T-helper 2 cell (primary cell): ENCODE data around the gene HNRNPL.
"Not testable (repeated sequence)": the region's sequence is repeated elsewhere in the genome, so short reads cannot be mapped to it uniquely, and the experiment has no call there.

Experiments
- DNase-seq, 5 experiments: peaks; one replicate each; pipeline versions ENCODE4 v3.0.0 to v3.0.0-alpha.2; 2012 to 2022

The HNRNPL gene

DNA sequence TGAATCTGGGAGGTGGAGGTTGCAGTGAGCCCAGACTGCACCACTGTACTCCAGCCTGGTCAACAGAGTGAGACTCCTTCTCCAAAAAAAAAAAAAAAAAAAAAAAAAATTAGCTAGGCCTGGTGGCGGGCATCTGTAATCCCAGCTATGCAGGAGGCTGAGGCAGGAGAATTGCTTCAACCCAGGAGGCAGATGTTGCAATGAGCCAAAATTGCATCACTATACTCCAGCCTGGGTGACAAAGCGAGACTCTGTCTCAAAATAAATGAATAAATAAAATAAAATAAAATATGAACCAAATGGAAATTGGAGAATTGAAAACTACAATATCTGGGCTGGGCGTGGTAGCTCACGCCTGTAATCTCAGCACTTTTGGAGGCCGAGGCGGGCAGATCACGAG, 20.6 kb downstream of the HNRNPL start:
- not testable (repeated sequence) for DNase-seq

DNA sequence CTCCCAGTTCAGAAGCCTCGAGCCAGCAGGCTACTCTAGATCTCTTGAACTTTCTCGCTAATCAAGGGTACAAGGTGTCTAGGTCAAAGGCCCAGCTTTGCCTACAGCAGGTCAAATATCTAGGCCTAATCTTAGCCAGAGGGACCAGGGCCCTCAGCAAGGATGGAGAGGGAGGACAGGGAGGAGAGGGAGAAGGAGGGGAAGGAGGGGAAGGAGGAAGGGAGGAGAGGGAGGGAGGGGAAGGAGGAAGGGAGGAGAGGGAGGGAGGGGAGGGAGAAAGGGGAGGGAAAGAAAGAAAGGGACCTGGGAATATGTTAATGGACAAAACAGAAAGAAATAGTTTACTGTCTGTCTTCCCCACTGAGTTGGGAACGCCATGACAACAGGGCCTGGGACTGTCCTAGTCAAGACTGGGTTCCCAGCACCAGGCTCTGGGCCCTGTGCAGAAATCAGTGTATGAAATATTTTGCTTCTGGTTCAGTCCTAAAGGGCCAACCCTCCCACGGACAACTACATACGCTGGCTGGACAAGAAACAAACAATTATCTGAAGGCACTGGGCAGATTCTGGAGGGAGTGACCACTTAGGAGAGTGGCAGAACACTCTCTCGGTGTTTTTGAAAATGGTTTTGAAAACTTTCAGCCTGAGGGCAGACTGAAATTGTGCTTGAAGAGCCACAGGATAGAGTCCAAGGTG, 22.8 kb downstream of the HNRNPL start:
- no peak for DNase-seq

DNA sequence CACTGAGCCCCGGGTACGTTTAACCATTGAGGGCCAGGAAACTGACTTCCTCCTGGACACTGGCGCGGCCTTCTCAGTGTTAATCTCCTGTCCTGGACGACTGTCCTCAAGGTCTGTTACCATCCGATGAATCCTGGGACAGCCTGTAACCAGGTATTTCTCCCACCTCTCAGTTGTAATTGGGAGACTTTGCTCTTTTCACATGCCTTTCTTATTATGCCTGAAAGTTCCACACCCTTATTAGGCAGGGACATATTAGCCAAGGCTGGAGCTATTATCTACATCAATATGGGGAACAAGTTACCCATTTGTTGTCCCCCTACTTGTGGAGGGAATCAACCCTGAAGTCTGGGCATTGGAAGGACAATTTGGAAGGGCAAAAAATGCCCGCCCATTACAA, 23.9 kb downstream of the HNRNPL start:
- not testable (repeated sequence) for DNase-seq

- not testable (repeated sequence) for DNase-seq
Measured at GRCh38 chr19:38821230-38821825, 28.5 kb downstream of the HNRNPL start.

DNA sequence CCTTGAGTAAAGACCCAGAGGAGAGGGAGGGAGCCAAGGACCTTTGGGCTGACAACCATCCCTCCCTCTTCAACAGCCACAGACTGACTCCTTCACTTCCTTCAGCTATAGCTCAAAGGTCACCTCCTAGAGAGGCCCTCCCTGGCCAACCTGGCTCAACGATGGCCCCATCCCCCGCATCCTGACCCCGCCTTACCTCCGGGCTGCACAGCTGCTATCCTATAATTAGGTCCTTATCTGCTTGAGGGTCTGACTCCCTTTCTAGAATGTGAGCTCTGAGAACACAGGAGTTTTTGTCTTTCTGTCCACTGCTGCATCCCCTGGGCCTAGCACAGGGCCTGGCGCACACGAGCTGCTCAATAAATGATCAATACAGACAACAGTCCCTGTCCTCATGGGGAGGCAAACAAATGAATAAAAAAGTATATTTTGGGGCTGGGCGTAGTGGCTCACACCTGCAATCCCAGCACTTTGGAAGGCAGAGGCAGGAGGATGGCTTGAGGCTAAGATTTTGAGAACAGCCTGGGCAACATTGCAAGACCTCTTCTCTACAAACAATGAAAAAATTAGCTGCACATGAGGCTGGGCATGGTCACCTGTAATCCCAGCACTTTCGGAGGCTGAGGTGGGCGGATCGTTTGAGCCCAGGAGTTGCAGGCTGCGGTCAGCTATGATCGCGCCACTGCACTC, 30.4 kb downstream of the HNRNPL start:
- DNase-seq, result no peak

DNA sequence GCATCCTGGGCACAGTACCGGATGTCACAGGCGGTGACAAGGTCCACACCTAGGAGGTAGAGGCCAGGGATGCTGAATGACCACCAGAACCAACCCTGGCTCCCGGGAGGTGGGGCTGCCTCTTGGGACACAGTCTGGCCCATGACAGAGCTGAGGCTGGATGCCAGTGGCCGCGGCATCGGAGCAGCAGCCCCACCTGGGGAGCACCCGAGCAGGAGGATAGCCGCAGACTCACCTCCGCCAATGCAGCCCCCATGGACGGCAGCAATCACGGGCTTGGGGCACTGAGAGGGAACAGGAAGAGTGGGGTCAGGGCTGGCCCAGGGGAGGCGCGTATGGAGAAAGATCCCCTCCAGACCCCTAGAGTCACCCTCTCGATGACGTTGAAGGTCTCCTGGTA, 32.7 kb downstream of the HNRNPL start:
- DNase-seq, result no peak

DNA sequence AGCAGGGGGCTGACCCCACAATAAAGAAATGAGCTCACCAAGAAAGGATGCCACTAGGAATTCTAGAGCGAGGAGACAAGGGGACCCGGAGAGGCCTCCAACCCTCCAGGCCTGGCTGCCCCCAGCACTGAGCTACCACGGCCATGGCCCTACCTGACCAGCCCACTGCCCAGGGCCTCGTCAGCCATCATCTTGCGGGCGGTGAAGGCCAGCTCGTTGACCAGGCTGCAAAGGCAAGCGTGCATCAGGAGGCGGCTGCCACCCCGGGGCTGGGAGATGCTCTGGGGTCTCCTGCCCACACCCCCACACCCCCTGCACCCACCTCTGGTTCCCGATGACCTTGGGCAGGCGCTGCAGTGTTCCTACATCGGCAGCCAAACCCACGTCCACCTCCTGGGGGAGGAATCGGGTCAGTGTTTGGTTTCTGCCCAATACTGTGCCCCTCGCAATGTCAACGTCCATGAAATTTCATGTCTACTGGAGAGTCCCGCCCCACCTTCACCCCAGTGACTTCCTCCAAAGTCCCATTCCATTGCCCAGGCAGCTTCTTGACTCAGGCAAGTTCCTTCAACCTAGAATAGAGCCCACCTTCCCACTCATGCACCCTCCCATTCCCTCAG, 33.5 kb downstream of the HNRNPL start:
- no peak for DNase-seq

DNA sequence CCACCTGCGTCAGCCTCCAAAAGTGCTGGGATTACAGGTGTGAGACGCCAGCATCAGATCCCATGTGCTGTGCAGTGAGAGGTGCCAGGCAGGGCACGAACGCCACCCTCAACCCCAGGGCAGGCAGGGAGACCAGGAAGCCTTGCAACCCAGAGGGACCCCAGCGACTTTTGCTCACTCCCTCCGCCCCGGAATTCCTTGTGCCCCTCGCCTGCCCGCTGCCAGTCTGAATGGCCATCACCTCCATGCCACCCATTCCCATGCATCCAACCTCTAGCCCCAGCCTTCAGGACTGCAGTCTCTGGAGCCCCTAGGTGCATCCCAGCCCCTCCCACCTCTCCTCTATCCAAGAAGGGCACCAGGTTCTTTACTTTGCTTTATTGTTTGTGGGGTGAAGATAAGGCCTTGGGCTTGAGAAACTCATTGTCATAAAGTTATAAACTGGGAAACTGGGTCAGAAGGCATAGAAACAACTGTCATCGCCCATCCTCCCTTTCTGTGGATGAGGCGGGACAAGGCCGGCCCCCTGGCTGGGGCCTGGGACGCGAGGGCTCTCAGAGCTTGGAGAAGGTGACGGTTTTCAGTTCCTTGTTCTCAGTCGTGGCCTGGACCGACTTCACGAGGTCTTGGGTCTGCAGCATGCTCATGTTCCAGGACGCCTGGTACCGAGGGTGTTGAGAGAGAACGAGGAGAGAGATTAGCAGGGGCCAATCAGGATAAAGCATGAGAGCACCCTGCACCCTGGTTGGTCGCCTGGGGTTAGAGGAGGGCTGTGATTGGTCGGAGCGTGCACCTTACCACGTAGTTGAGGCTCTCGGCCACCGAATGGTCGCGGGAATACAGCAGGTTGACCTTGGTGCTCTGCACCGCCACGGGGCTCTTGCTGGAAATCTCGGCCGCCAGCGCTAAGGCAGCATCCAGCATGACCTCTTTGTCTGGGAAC, 34.5 kb downstream of the HNRNPL start:
- DNase-seq, result no peak

GRCh38 chr19:38813932-38814331, 35.9 kb downstream of the HNRNPL start:
- DNase-seq, result not testable (repeated sequence)

- DNase-seq, result no peak
Measured at GRCh38 chr19:38813323-38813722, 36.5 kb downstream of the HNRNPL start.

- no peak for DNase-seq
Measured at GRCh38 chr19:38812841-38813320, 36.9 kb downstream of the HNRNPL start, which contains the start of gene LGALS4. TSS of gene LGALS4 (minus strand) at chr19:38812945. CDS start at chr19:38812886, 59 bp downstream.

DNA sequence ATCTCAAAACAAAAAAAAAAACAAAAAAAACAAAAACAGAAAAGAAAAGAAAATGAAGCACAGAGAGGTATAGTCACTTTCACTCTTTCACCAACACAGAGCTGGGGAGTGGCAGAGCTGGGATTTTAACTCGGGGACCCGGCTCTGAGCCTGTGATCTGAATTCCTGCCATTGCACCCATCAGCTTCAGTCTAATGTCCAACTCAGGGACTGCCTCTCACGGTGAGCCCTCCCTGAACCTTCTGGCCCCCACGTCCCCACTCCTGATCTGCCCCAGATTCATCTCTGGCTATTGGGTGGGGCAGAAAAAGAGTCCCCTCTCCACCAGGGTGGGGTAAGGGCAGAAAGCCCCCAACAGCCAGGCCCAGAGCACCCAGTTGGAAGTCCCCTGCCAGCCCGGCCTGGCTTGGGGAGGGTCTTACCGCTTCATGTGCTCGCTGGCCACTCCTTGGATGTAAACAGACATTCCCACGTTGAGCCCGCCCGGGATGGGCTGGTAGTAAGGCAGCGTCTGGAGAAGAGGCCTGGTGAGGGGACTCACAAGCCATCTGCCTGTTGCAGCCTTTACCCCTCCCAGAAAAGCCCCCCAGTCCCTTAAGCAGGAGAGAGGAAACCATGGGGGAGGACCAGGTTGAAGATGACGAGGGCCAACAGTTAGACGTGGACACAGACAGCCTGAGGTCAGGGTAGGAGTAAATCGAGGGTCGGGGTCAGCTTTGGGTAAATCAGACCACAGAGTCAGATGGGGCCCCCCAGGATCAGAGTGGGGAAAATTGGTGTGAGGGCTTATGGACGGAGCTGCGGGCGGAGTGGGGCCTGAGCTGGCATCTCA, 37.6 kb downstream of the HNRNPL start:
- DNase-seq, result no peak

- DNase-seq, result no peak
Measured at GRCh38 chr19:38809592-38810252, 40.1 kb downstream of the HNRNPL start.

DNA sequence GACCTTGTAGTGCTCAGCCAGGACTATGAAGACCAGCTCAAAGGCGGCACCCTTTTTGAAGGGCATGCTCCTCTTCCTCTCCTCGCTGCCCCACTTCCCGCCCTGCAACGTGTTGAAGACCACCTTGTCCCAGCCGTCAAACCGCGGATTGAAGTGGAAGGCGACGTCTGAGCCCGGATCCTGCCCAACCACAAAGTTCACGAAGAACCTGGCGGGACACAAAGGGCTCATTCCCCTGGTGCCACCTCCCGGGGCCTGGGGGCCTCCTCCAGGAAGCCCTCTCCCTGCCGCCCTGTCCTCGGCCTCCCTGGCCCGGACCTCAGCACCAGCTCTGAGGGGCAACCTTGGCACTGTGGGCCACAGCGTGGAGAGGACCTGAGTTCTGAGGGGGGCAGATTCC, 41.0 kb downstream of the HNRNPL start:
- DNase-seq, result no peak

DNA sequence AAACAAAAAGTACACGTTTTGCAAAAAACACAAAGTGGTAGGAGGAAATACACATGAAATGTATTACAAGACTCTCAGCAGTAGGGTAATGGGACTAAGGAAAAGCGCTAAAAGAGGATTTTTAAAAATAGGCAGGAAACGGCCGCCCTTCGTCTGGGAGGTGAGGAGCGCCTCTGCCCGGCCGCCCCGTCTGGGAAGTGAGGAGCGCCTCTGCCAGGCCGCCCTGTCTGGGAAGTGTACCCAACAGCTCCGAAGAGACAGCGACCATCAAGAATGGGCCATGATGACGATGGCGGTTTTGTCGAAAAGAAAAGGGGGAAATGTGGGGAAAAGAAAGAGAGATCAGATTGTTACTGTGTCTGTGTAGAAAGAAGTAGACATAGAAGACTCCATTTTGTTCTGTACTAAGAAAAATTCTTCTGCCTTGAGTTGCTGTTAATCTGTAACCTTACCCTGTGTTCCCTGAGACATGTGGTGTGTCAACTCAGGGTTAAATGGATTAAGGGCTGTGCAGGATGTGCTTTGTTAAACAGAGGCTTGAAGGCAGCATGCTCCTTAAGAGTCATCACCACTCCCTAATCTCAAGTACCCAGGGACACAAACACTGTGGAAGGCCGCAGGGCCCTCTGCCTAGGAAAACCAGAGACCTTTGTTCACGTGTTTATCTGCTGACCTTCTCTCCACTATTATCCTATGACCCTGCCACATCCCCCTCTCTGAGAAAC, 42.2 kb downstream of the HNRNPL start:
- DNase-seq, result not testable (repeated sequence)

DNA sequence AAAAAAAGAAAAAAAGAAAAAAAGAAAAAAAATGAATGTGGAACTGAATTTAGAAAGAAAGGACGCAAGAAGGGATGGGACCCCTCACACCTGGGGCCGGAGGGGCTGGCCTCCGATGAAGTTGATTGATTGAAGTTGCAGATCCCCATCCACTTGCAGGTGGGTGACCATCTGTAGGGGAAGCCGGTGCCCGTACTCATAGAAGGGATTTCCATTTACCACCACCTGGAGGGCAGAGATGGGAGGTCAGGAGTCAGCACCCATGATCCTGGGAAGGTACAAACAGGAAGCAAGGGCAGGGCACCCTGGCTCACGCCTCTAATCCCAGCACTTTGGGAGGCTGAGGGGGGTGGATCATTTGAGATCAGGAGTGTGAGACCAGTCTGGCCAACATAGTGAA, 43.4 kb downstream of the HNRNPL start:
- DNase-seq, result no peak

DNA sequence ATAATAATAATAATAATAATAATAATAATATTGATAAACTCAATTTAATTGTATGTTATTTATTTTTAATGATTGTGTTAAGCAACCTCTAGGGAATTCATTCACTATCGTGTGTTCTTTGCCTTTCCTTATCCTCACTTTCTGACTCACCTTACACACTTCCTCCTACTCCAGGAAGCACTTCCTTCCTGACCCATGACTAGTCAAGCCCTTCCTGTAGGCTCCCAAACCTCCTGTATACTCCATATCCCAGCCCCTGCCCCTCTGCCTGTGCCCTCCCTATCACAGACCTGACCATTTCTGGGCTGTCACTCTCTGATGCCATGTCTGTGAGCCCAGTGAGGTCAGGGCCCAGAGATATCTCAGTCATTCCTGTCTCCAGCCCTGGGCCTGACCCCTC, 44.6 kb downstream of the HNRNPL start:
- DNase-seq, result no peak

DNA sequence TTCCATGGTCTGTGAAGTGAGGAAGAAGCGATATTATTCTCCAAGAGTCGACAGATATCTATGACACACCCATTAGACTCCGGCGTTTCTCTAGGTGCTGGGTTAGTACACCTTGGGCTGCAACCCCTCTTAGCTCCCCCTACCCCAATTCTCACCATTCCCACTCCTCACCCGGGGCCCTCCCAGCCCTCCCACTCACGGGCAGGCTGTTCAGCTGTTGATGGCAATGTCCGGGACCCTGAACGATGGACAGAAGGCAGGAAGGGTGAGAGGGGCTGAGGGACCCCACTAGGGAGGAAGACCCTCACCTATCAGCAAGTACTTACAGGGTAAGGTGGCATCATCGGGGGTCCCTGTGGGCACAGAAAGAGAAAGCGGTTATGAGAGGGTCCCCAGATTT, 46.2 kb downstream of the HNRNPL start:
- DNase-seq, result no peak

GRCh38 chr19:38801359-38802095, 48.3 kb downstream of the HNRNPL start:
- no peak for DNase-seq
